Measurements from ENCODE around the gene HOXD13.

HOXD13 gene

GRCh38 chr2:176092270-176093144, at the start of gene HOXD13:
Gene HOXD13, plus strand, starts transcription at chr2:176092721. Its CDS starts 170 bp downstream, at chr2:176092891.
- no peak within 1 kb of the TSS for H3K9ac ChIP-seq (ENCODE audit: low read length in 2 of 2)
- H3K27me3 ChIP-seq (ENCODE audit: control insufficient read depth in 1 of 2, insufficient read depth in 2 of 2, low read length in 2 of 2) = peaks cover 83 to 99% of the 10 kb centered on the region in 2 donors
- H3K36me3 ChIP-seq (ENCODE audit: control insufficient read depth in 2 of 2, insufficient read depth in 2 of 2, low read length in 2 of 2) = no peaks in the 10 kb centered on the region
- H3K4me3 ChIP-seq (ENCODE audit: low read length in 2 of 2) = peak within 1 kb of the TSS in 1 of 2 donors; percentile 57
- no peaks in the 10 kb centered on the region for H3K9me3 ChIP-seq (ENCODE audit: control insufficient read depth in 2 of 2, low read length in 2 of 2)
- peaks cover 29% of the 10 kb centered on the region for H3K4me1 ChIP-seq (ENCODE audit: control insufficient read depth, insufficient read depth, low read length)
- no peak within 1 kb of the TSS for H3K27ac ChIP-seq (ENCODE audit: low read length)

GRCh38 chr2:176056406-176056805, 36.1 kb upstream of the HOXD13 start:
- H3K36me3 ChIP-seq (ENCODE audit: control insufficient read depth in 2 of 2, insufficient read depth in 2 of 2, low read length in 2 of 2) = no peaks in the 10 kb centered on the region
- H3K4me1 ChIP-seq (ENCODE audit: control insufficient read depth, insufficient read depth, low read length) = no peaks in the 10 kb centered on the region
- H3K27me3 ChIP-seq (ENCODE audit: control insufficient read depth in 1 of 2, insufficient read depth in 2 of 2, low read length in 2 of 2) = peaks cover 4% of the 10 kb centered on the region in 2 donors

DNA sequence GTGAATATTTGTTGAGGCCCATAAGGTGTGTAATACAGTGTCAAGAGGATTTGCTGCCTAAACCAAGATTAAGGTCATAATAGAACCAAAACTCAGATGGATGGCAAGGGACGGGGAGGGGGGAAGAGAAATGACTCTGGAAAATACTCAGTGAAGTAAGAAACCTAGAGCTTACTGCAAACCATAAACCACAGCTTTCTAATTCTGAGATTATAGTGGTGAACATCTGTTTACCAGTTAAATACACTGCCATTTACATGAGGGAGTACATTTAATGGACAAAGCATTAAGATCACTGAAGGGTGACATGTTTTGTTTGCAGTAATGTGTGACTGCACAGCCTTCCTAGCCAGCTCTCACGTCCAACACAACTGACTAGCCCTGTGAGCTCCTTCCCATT, 28.6 kb upstream of the HOXD13 start:
- H3K27ac ChIP-seq (ENCODE audit: low read length) = no peak overlapping the region
- H3K4me1 ChIP-seq (ENCODE audit: control insufficient read depth, insufficient read depth, low read length) = peaks cover 20% of the 10 kb centered on the region
- H3K36me3 ChIP-seq (ENCODE audit: control insufficient read depth in 2 of 2, insufficient read depth in 2 of 2, low read length in 2 of 2) = no peaks in the 10 kb centered on the region
- no peak overlapping the region for H3K9ac ChIP-seq (ENCODE audit: low read length in 2 of 2)
- H3K4me3 ChIP-seq (ENCODE audit: low read length in 2 of 2) = no peak overlapping the region
- no peaks in the 10 kb centered on the region for H3K9me3 ChIP-seq (ENCODE audit: control insufficient read depth in 2 of 2, low read length in 2 of 2)
- H3K27me3 ChIP-seq (ENCODE audit: control insufficient read depth in 1 of 2, insufficient read depth in 2 of 2, low read length in 2 of 2) = peaks cover 33 to 43% of the 10 kb centered on the region in 2 donors

More at GRCh38 chr2:176056406-176056805, 36.1 kb upstream of the HOXD13 start:
- no peak overlapping the region for H3K9ac ChIP-seq (ENCODE audit: low read length in 2 of 2)
- no peak overlapping the region for H3K4me3 ChIP-seq (ENCODE audit: low read length in 2 of 2)
- no peak overlapping the region for H3K27ac ChIP-seq (ENCODE audit: low read length)
- no peaks in the 10 kb centered on the region for H3K9me3 ChIP-seq (ENCODE audit: control insufficient read depth in 2 of 2, low read length in 2 of 2)

DNA sequence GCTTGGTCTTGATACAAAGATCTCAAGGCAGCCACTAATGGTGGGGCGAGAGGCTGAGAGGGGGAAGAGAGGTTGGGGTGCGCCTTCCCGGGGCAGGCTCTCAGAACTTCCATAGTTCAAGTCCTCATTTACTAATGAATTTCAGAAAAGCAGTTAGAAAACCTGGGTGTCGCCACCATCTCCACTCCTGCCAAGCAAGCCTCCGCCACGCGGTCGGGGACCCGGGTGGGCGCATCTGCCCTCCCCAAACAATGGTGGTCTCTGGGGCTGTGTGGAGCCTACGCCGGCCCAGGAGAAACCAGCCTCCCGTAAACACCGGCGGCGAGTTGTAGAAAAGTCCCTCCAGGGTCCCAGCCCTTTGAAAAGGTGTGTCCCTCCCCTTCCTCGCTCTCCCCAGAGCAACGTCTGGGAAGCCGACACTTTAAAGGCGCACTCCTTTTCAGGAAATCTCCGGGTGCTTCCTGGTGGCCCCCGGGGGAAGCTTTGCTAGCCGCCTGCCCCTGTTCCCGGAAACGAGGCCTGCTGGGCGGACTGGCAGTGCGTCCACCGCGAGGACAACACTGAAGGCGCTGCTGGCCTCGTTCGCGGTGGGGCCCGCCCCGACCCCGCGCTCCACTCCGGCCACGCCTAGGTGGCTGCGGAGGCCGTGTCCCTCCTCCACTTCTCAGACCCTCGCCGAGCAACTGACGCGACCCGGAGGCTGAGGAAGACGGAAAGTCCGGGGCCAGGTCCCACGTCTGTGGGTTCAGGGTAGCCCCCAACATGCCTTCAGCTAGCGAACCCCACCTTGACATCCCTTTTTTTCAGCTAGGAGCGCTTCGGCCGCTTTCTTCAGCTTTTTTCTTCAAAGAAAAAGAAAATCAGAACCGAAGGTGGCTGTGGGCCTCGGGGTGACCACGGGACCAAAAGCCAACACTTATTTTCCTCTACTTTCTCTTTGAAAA, 25.6 kb upstream of the HOXD13 start:
- peaks cover 59 to 72% of the 10 kb centered on the region in 2 donors for H3K27me3 ChIP-seq (ENCODE audit: control insufficient read depth in 1 of 2, insufficient read depth in 2 of 2, low read length in 2 of 2)

DNA sequence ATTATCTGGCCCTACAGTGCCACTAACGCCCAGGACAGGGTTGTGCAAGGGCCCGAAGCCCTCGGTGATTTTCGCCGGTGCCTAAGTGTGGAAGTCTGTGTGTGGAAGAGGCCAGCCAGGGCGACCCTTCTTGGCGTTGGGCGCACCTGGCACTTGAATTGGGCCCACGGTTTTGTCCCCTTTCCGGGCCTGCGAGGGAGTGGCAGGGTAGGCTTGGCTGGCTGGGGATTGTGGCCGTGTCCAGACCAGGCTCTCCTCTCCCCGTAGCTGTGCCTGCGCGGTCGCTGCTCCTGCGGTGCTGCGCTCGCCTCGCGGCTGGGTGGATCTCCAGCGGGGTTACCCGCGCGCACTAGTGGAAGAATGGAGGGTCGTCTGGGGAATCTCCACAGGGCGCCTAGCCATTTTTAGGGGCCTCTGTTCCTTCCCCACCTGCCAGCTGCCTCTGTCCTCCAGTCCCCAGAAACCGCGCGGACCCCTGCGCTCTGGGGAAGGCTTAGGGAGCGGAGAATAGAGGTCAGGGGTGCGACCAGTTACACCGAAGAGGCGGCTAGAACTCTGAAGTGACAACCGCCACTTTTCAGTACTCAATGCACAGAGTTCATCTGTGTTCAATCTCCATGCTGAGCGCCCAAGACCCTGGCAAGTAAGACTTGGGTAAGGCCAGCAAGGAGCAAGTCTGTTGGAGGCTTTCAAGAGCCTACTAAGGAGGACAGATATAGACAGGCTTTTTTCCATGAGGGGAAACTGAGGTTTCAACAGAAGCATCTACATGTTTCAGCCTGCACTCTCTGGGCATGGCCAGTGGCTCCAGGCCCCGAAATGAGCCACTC, 24.7 kb upstream of the HOXD13 start:
- peak overlapping the region; percentile 45 to 58 for H3K4me3 ChIP-seq (ENCODE audit: low read length in 2 of 2)
- H3K9me3 ChIP-seq (ENCODE audit: control insufficient read depth in 2 of 2, low read length in 2 of 2) = peaks cover 0 to 3% of the 10 kb centered on the region in 2 donors
- H3K36me3 ChIP-seq (ENCODE audit: control insufficient read depth in 2 of 2, insufficient read depth in 2 of 2, low read length in 2 of 2) = no peaks in the 10 kb centered on the region
- H3K27me3 ChIP-seq (ENCODE audit: control insufficient read depth in 1 of 2, insufficient read depth in 2 of 2, low read length in 2 of 2) = peaks cover 66 to 80% of the 10 kb centered on the region in 2 donors
- no peak overlapping the region for H3K9ac ChIP-seq (ENCODE audit: low read length in 2 of 2)
- H3K27ac ChIP-seq (ENCODE audit: low read length) = no peak overlapping the region
- peaks cover 20% of the 10 kb centered on the region for H3K4me1 ChIP-seq (ENCODE audit: control insufficient read depth, insufficient read depth, low read length)

More for the DNA sequence above, 25.6 kb upstream of the HOXD13 start:
- Histone ChIP-seq H3K4me3 (ENCODE audit: low read length in 2 of 2) (peak overlapping the region; percentile 45 to 58), H3K4me1 (ENCODE audit: control insufficient read depth, insufficient read depth, low read length) (peaks cover 20% of the 10 kb centered on the region), H3K9me3 (ENCODE audit: control insufficient read depth in 2 of 2, low read length in 2 of 2) (no peaks in the 10 kb centered on the region), H3K27ac (ENCODE audit: low read length) (no peak overlapping the region), H3K9ac (ENCODE audit: low read length in 2 of 2) (no peak overlapping the region), H3K36me3 (ENCODE audit: control insufficient read depth in 2 of 2, insufficient read depth in 2 of 2, low read length in 2 of 2) (no peaks in the 10 kb centered on the region)

GRCh38 chr2:176068419-176068832, 24.1 kb upstream of the HOXD13 start:
- Histone ChIP-seq H3K4me3 (ENCODE audit: low read length in 2 of 2) (peak overlapping the region in 1 of 2 donors; percentile 35), H3K9ac (ENCODE audit: low read length in 2 of 2) (no peak overlapping the region), H3K27me3 (ENCODE audit: control insufficient read depth in 1 of 2, insufficient read depth in 2 of 2, low read length in 2 of 2) (peaks cover 70 to 87% of the 10 kb centered on the region in 2 donors), H3K36me3 (ENCODE audit: control insufficient read depth in 2 of 2, insufficient read depth in 2 of 2, low read length in 2 of 2) (no peaks in the 10 kb centered on the region), H3K9me3 (ENCODE audit: control insufficient read depth in 2 of 2, low read length in 2 of 2) (peaks cover 0 to 3% of the 10 kb centered on the region in 2 donors), H3K27ac (ENCODE audit: low read length) (no peak overlapping the region), H3K4me1 (ENCODE audit: control insufficient read depth, insufficient read depth, low read length) (peaks cover 20% of the 10 kb centered on the region)

GRCh38 chr2:176071330-176072291, 20.9 kb upstream of the HOXD13 start:
- no peak overlapping the region for H3K9ac ChIP-seq (ENCODE audit: low read length in 2 of 2)
- H3K4me3 ChIP-seq (ENCODE audit: low read length in 2 of 2) = no peak overlapping the region
- H3K9me3 ChIP-seq (ENCODE audit: control insufficient read depth in 2 of 2, low read length in 2 of 2) = peaks cover 0 to 3% of the 10 kb centered on the region in 2 donors
- peaks cover 91 to 98% of the 10 kb centered on the region in 2 donors for H3K27me3 ChIP-seq (ENCODE audit: control insufficient read depth in 1 of 2, insufficient read depth in 2 of 2, low read length in 2 of 2)
- peaks cover 20% of the 10 kb centered on the region for H3K4me1 ChIP-seq (ENCODE audit: control insufficient read depth, insufficient read depth, low read length)
- H3K36me3 ChIP-seq (ENCODE audit: control insufficient read depth in 2 of 2, insufficient read depth in 2 of 2, low read length in 2 of 2) = no peaks in the 10 kb centered on the region
- H3K27ac ChIP-seq (ENCODE audit: low read length) = no peak overlapping the region

DNA sequence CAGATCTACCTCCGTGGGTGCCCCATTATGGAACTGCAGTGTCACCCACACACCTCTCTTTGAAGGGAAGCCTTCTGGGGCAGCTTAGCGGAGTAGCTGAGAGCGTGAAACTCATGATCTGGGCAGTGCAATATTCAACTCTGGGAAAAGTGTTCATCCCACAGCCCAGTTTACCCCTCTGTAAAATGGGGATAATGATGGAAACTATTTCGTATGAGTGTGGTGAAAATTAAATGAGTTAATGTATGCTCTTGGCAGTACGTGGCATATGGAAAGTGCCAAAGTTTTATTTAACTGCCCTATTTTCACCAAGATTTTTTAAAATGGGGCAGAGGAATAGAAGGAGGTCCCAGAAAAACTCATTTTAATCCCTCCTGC, 20.2 kb upstream of the HOXD13 start:
- peaks cover 85 to 98% of the 10 kb centered on the region in 2 donors for H3K27me3 ChIP-seq (ENCODE audit: control insufficient read depth in 1 of 2, insufficient read depth in 2 of 2, low read length in 2 of 2)
- H3K9me3 ChIP-seq (ENCODE audit: control insufficient read depth in 2 of 2, low read length in 2 of 2) = peaks cover 0 to 3% of the 10 kb centered on the region in 2 donors
- no peak overlapping the region for H3K9ac ChIP-seq (ENCODE audit: low read length in 2 of 2)
- no peak overlapping the region for H3K4me3 ChIP-seq (ENCODE audit: low read length in 2 of 2)
- H3K27ac ChIP-seq (ENCODE audit: low read length) = no peak overlapping the region
- peaks cover 13% of the 10 kb centered on the region for H3K4me1 ChIP-seq (ENCODE audit: control insufficient read depth, insufficient read depth, low read length)
- no peaks in the 10 kb centered on the region for H3K36me3 ChIP-seq (ENCODE audit: control insufficient read depth in 2 of 2, insufficient read depth in 2 of 2, low read length in 2 of 2)

Measured in stomach smooth muscle (tissue), 2 donors.